ENCODE results near the gene LPP. TPM values are rescaled to one million over a fixed set of nuclear protein-coding genes. Genes with fewer than 3 reads are reported as not detected.

Gene LPP
- total RNA-seq, 1 experiment from 2014 or later, result 148 TPM

- ChIA-PET CTCF (no interaction called here), POLR2A (ENCODE audit: unreplicated experiment) (interaction anchor here (0.5 kb wide), 1 partner anchor 381 kb away, joined by 3 read pairs; no protein-coding TSS in a partner anchor)
- no TSS peak for BruUV-seq (replicated peaks)
- no peaks in the 10 kb centered on the region for H3K27me3 ChIP-seq (ENCODE audit: insufficient read depth, low read depth)
- no peaks in the 10 kb centered on the region for H3K4me1 ChIP-seq (replicated peaks; ENCODE audit: insufficient read depth)
- H4K20me1 ChIP-seq (ENCODE audit: insufficient read depth), result no peaks in the 10 kb centered on the region
- no peak overlapping the region for H3K4me2 ChIP-seq
- peaks cover 9% of the 10 kb centered on the region; the same call in 1 of the 2 replicates for H3K36me3 ChIP-seq (ENCODE audit: low read depth)
- H3K9me3 ChIP-seq (ENCODE audit: insufficient read depth, low read depth), result peaks cover 21% of the 10 kb centered on the region
- no peak overlapping the region for H2AFZ ChIP-seq
- TF ChIP-seq EZH2 (IDR thresholded peaks at IDR 0.05; ENCODE audit: low read depth) (no peak), CTCF (conservative IDR thresholded peaks at IDR 0.05) (no peak)
- H3K27ac ChIP-seq, result no peak overlapping the region
- DNase-seq, result no peak
- no peaks in the 10 kb centered on the region for H3K9me2 ChIP-seq (ENCODE audit: insufficient read depth)
- H3K4me3 ChIP-seq, result no peak overlapping the region
- no peaks in the 10 kb centered on the region; the same call in 1 of the 2 replicates for H3F3A ChIP-seq (ENCODE audit: insufficient read depth, low read depth)
- intact Hi-C loops (cut with micrococcal nuclease; ENCODE audit: unreplicated experiment), result no loop called here
- no peaks in the 10 kb centered on the region for H3K79me2 ChIP-seq (ENCODE audit: low read depth)
Measured at GRCh38 chr3:188802645-188803044, 648.7 kb downstream of the LPP start.

- Histone ChIP-seq H3K27me3 (ENCODE audit: insufficient read depth, low read depth) (no peaks in the 10 kb centered on the region), H3K4me1 (replicated peaks; ENCODE audit: insufficient read depth) (no peaks in the 10 kb centered on the region), H3K4me2 (no peak overlapping the region), H2AFZ (no peak overlapping the region), H3K4me3 (no peak overlapping the region), H3K79me2 (ENCODE audit: low read depth) (no peaks in the 10 kb centered on the region), H3K36me3 (ENCODE audit: low read depth) (peaks cover 13% of the 10 kb centered on the region; the same call in 1 of the 2 replicates), H4K20me1 (ENCODE audit: insufficient read depth) (no peaks in the 10 kb centered on the region), H3K9me2 (ENCODE audit: insufficient read depth) (no peaks in the 10 kb centered on the region), H3K9me3 (ENCODE audit: insufficient read depth, low read depth) (peaks cover 27% of the 10 kb centered on the region), H3F3A (ENCODE audit: insufficient read depth, low read depth) (no peaks in the 10 kb centered on the region; the same call in 1 of the 2 replicates), H3K27ac (no peak overlapping the region)
- intact Hi-C loops (cut with micrococcal nuclease; ENCODE audit: unreplicated experiment), result no loop called here
- no peak for DNase-seq
- CTCF ChIA-PET, result no interaction called here
- POLR2A ChIA-PET (ENCODE audit: unreplicated experiment), result no interaction called here
- TF ChIP-seq EZH2 (IDR thresholded peaks at IDR 0.05; ENCODE audit: low read depth) (no peak), CTCF (conservative IDR thresholded peaks at IDR 0.05) (no peak)
- BruUV-seq (replicated peaks), result no TSS peak
Measured at GRCh38 chr3:188807006-188807405, 653.0 kb downstream of the LPP start.

DNA sequence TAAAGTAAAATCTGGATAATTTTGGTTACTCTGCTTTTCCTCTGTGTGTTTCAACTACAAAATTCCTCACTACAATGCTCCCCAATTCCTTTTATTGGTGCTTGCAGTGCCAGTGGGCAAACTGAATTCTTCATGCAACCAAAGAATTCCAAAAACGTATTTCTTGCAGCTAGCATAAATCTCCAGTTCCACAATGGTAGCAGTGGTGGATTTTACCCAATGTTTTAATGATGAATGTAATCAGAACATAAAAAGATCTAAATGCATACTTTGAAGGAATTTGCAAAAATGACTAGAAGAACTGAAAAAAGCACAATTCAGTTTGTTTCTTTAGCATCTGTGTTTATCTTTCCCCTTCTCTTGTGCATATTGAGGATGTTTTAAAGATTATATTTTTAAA, 658.2 kb downstream of the LPP start:
- TF ChIP-seq EZH2 (IDR thresholded peaks at IDR 0.05; ENCODE audit: low read depth) (no peak), CTCF (conservative IDR thresholded peaks at IDR 0.05) (no peak)
- Histone ChIP-seq H3K4me1 (replicated peaks; ENCODE audit: insufficient read depth) (peaks cover 10% of the 10 kb centered on the region), H3K79me2 (ENCODE audit: low read depth) (no peaks in the 10 kb centered on the region), H3K27ac (no peak overlapping the region), H3K9me2 (ENCODE audit: insufficient read depth) (no peaks in the 10 kb centered on the region), H3K27me3 (ENCODE audit: insufficient read depth, low read depth) (no peaks in the 10 kb centered on the region), H3F3A (ENCODE audit: insufficient read depth, low read depth) (peaks cover 16% of the 10 kb centered on the region), H3K4me2 (no peak overlapping the region), H3K36me3 (ENCODE audit: low read depth) (peaks cover 8% of the 10 kb centered on the region; the same call in 1 of the 2 replicates), H4K20me1 (ENCODE audit: insufficient read depth) (no peaks in the 10 kb centered on the region), H2AFZ (no peak overlapping the region), H3K4me3 (no peak overlapping the region), H3K9me3 (ENCODE audit: insufficient read depth, low read depth) (peaks cover 10% of the 10 kb centered on the region)
- CTCF ChIA-PET, result no interaction called here
- DNase-seq, result no peak
- POLR2A ChIA-PET (ENCODE audit: unreplicated experiment), result no interaction called here
- intact Hi-C loops (cut with micrococcal nuclease; ENCODE audit: unreplicated experiment), result loop anchor here (10.0 kb wide), 1 partner anchor 647 kb away; no protein-coding TSS in a partner anchor
- BruUV-seq (replicated peaks), result no TSS peak

Data from PC-9 (cell line).